ENCODE data around the gene FSCN2.

DNA sequence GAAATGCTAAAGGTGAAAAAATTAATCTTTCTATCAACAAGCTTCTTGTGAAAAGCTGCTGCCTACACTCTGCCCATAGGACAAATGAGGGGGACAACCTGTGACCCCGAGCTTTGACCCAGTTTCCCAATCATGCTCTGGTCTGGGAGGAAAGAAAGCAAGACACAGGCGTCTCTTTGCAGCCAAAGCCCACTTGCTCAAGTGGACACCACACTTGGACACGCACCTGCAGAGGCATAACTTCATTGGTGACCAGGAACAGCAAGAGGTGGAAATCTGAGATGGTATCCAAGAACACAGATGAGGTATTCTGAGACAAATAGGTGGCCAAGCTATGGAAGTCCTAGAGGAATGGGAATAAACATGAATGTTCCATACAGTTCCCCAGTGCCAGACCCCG lies 39.0 kb downstream of the FSCN2 start:
- TF ChIP-seq CTCF (IDR thresholded peaks at IDR 0.05) (no peak), CREB1 (CRISPR knock-in tag; IDR thresholded peaks at IDR 0.05) (no peak), ZNF671 (CRISPR knock-in tag; IDR thresholded peaks at IDR 0.05) (no peak), NFYB (CRISPR knock-in tag; conservative IDR thresholded peaks at IDR 0.05; ENCODE audit: low read depth) (no peak), OVOL2 (CRISPR knock-in tag; IDR thresholded peaks at IDR 0.05; ENCODE audit: borderline replicate concordance) (no peak), TEAD1 (CRISPR knock-in tag; IDR thresholded peaks at IDR 0.05) (no peak), SP1 (CRISPR knock-in tag; conservative IDR thresholded peaks at IDR 0.05) (no peak)
- TF ChIP-seq, protein P1, sequence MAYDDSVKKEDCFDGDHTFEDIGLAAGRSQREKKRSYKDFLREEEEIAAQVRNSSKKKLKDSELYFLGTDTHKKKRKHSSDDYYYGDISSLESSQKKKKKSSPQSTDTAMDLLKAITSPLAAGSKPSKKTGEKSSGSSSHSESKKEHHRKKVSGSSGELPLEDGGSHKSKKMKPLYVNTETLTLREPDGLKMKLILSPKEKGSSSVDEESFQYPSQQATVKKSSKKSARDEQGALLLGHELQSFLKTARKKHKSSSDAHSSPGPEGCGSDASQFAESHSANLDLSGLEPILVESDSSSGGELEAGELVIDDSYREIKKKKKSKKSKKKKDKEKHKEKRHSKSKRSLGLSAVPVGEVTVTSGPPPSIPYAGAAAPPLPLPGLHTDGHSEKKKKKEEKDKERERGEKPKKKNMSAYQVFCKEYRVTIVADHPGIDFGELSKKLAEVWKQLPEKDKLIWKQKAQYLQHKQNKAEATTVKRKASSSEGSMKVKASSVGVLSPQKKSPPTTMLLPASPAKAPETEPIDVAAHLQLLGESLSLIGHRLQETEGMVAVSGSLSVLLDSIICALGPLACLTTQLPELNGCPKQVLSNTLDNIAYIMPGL (CRISPR knock-in tag; IDR thresholded peaks at IDR 0.05) = no peak
- TF ChIP-seq, protein P2, sequence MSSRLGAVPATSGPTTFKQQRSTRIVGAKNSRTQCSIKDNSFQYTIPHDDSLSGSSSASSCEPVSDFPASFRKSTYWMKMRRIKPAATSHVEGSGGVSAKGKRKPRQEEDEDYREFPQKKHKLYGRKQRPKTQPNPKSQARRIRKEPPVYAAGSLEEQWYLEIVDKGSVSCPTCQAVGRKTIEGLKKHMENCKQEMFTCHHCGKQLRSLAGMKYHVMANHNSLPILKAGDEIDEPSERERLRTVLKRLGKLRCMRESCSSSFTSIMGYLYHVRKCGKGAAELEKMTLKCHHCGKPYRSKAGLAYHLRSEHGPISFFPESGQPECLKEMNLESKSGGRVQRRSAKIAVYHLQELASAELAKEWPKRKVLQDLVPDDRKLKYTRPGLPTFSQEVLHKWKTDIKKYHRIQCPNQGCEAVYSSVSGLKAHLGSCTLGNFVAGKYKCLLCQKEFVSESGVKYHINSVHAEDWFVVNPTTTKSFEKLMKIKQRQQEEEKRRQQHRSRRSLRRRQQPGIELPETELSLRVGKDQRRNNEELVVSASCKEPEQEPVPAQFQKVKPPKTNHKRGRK (CRISPR knock-in tag; IDR thresholded peaks at IDR 0.05; ENCODE audit: borderline replicate concordance) = no peak
